ENCODE measurements around the gene WSCD1.

WSCD1 gene

GRCh38 chr17:6069539-6070429 lies at the start of gene WSCD1:
Gene WSCD1 (plus strand): TSS chr17:6070379. CDS start chr17:6080659, 10,280 bp downstream.
- Histone ChIP-seq H3K9ac (ENCODE audit: low read length) (no peak within 1 kb of the TSS), H3K79me2 (ENCODE audit: insufficient read depth, low read length) (no peaks in the 10 kb centered on the region), H3K27ac (ENCODE audit: low read depth, low read length, poor library complexity, severe bottlenecking) (no peak within 1 kb of the TSS), H3F3A (ENCODE audit: insufficient read depth, low read length) (no peaks in the 10 kb centered on the region), H3K9me3 (ENCODE audit: low read length) (no peaks in the 10 kb centered on the region), H4K20me1 (ENCODE audit: insufficient read depth, low read length) (no peaks in the 10 kb centered on the region), H3K4me1 (ENCODE audit: insufficient read depth, low read length, severe bottlenecking) (no peaks in the 10 kb centered on the region), H3K36me3 (ENCODE audit: insufficient read depth, low read length) (no peaks in the 10 kb centered on the region), H3K4me2 (ENCODE audit: low read length) (no peak within 1 kb of the TSS), H3K4me3 (ENCODE audit: low read depth, low read length, poor library complexity, severe bottlenecking) (no peak within 1 kb of the TSS), H3K27me3 (ENCODE audit: insufficient read depth, low read length) (no peaks in the 10 kb centered on the region), H3K9me2 (ENCODE audit: low read depth, low read length) (no peaks in the 10 kb centered on the region), H2AFZ (ENCODE audit: low read length) (no peak within 1 kb of the TSS)
- TF ChIP-seq CTCF (IDR thresholded peaks at IDR 0.05; ENCODE audit: low read length), result no peak

- Histone ChIP-seq H3K9me3 (ENCODE audit: low read length) (no peaks in the 10 kb centered on the region), H3K9me2 (ENCODE audit: low read depth, low read length) (no peaks in the 10 kb centered on the region), H2AFZ (ENCODE audit: low read length) (no peak overlapping the region), H3K9ac (ENCODE audit: low read length) (no peak overlapping the region), H3K4me1 (ENCODE audit: insufficient read depth, low read length, severe bottlenecking) (no peaks in the 10 kb centered on the region), H3F3A (ENCODE audit: insufficient read depth, low read length) (no peaks in the 10 kb centered on the region), H3K4me3 (ENCODE audit: low read depth, low read length, poor library complexity, severe bottlenecking) (no peak overlapping the region), H3K36me3 (ENCODE audit: insufficient read depth, low read length) (no peaks in the 10 kb centered on the region), H3K27me3 (ENCODE audit: insufficient read depth, low read length) (no peaks in the 10 kb centered on the region; the same call in 1 of the 2 replicates), H4K20me1 (ENCODE audit: insufficient read depth, low read length) (no peaks in the 10 kb centered on the region), H3K79me2 (ENCODE audit: insufficient read depth, low read length) (no peaks in the 10 kb centered on the region), H3K4me2 (ENCODE audit: low read length) (no peak overlapping the region), H3K27ac (ENCODE audit: low read depth, low read length, poor library complexity, severe bottlenecking) (no peak overlapping the region)
- no peak for TF ChIP-seq CTCF (IDR thresholded peaks at IDR 0.05; ENCODE audit: low read length)
- TF ChIP-seq EZH2 (IDR thresholded peaks at IDR 0.05; ENCODE audit: borderline replicate concordance, low read length), result no peak
Observed at GRCh38 chr17:6021011-6021400, 49.2 kb upstream of the WSCD1 start.

GRCh38 chr17:6021627-6022026 lies 48.6 kb upstream of the WSCD1 start:
- no peak overlapping the region for H3K27ac ChIP-seq (ENCODE audit: low read depth, low read length, poor library complexity, severe bottlenecking)
- no peaks in the 10 kb centered on the region for H3K9me2 ChIP-seq (ENCODE audit: low read depth, low read length)
- H3K9ac ChIP-seq (ENCODE audit: low read length), result no peak overlapping the region
- H3K36me3 ChIP-seq (ENCODE audit: insufficient read depth, low read length), result no peaks in the 10 kb centered on the region
- no peaks in the 10 kb centered on the region for H3K79me2 ChIP-seq (ENCODE audit: insufficient read depth, low read length)
- no peaks in the 10 kb centered on the region for H3K4me1 ChIP-seq (ENCODE audit: insufficient read depth, low read length, severe bottlenecking)
- no peak overlapping the region for H3K4me2 ChIP-seq (ENCODE audit: low read length)
- no peaks in the 10 kb centered on the region for H4K20me1 ChIP-seq (ENCODE audit: insufficient read depth, low read length)
- TF ChIP-seq CTCF (IDR thresholded peaks at IDR 0.05; ENCODE audit: low read length), result no peak
- no peak for TF ChIP-seq EZH2 (IDR thresholded peaks at IDR 0.05; ENCODE audit: borderline replicate concordance, low read length)
- H3K4me3 ChIP-seq (ENCODE audit: low read depth, low read length, poor library complexity, severe bottlenecking), result no peak overlapping the region
- no peaks in the 10 kb centered on the region for H3F3A ChIP-seq (ENCODE audit: insufficient read depth, low read length)
- no peaks in the 10 kb centered on the region; the same call in 1 of the 2 replicates for H3K27me3 ChIP-seq (ENCODE audit: insufficient read depth, low read length)
- no peak overlapping the region for H2AFZ ChIP-seq (ENCODE audit: low read length)
- H3K9me3 ChIP-seq (ENCODE audit: low read length), result no peaks in the 10 kb centered on the region

Data from OCI-LY1 (cell line).